ENCODE results near the gene FSTL4. TPM values are rescaled to one million over a fixed set of nuclear protein-coding genes. Genes with fewer than 3 reads are reported as not detected.

FSTL4 gene
- total RNA-seq, 1 donor from 2014 or later, result 59.8 TPM

DNA sequence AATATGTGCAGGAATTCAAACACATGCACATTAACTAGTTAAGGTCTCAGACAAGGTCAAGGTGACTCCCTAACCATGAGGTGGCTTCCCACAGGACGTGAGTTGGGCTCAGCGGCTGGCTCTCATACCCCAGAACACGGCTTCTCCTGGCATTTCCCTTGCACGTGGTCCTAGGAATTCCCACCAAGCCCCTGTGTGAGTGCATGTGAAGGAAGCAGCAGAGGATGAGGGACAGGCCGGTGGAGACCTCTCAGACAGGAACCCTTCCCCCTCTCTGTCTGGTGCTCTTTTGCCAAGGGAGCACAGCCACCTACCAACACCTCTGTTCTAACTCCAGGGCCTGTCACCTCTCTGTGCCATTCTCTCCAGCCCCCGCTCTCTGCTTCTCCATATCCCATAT lies 271.0 kb downstream of the FSTL4 start:
- DNase-seq (ENCODE audit: low spot score), result no peak

DNA sequence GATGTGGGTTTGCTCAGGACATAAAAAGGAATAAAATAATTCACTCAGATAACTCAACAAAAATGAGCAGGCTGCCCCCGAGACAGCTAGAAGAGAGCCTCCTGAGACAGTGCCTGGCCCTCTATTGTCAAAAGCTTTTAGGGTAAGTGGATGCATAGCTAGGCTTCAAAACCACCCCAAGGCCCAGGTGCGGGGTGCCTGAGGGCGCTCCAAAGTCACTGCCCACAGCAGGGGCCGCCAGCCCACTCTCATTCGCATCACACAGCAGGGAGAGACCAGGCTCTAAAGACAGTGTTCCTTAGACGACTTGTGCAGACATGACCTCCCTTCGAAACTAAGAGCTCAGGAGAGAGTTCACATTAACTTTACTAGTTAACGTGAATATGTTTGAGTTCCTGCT lies 271.5 kb downstream of the FSTL4 start:
- no peak for DNase-seq (ENCODE audit: low spot score)

DNA sequence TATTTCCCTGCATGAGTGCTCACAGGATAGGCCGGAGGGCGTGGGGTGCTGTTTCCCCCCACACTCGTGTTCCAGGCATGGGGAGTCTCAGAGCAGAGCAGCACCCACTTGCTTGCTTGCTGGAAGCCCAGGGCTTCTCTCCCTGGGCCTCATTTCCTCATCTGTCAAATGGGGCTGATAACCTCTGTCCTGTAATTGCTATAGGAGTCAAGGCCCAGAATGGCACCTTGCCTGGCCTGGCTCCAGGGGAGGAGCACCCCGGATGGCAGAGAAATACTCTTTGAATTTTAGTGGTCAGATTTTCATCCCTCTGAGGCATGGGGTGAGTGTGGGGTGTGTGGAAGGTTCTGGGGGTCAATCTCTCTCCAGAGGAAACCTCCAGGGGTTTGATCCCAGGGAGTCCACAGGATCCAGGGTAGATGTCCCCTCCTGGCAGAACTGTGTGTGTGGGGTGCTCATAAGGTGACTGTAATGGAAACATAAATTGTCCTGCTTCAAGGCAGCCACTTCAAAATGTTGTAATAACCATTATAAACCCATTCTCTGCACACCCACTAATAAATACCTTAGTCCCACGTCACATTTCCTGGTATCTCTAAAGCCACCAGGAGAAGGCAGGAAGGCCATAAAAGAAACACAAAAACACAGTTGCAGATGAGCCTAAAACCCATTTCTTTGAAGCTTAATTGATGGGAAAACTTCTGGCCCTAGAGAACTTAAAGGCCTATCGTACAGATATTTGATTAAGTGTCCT lies 272.2 kb downstream of the FSTL4 start:
- no peak for DNase-seq (ENCODE audit: low spot score)

DNA sequence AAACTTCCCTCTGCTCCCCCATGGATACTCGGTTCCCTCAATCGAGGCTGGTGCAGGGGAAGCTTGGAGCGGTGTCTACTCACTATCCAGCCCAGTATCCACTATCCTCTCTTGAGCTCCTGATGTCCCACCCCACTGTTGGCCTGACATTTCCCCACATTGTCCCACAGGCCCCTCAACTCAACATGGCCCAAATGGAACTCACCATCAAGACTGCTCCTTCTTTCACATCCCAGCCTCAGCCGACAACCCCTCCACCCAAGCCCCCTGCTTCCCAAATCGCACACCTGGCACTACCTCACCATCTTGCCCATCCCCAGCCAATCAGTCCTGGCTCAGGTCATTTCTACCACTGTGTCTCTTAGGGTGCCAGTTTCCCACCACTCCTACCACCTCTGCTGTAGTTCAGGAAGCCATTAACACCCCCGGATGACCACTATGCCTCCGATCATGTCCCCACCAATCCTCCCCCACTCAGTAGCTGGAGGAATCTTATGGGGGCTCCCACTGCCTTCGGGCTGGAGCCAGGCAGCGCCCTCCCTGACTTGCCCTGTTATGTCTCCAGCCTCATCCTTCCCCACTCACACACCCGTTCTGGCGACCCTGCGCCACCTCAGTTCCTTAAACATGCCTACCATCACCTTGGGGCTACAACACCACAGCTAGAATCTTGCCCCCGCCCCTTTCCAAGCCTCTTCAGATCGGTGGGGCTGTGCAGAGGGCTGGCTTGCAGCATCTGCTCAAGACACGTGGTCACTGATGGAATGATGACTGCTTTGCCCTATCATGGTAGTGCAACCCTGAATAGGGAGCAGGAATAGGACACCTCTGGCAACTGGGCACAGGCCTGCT lies 273.6 kb downstream of the FSTL4 start:
- no peak for DNase-seq (ENCODE audit: low spot score)

DNA sequence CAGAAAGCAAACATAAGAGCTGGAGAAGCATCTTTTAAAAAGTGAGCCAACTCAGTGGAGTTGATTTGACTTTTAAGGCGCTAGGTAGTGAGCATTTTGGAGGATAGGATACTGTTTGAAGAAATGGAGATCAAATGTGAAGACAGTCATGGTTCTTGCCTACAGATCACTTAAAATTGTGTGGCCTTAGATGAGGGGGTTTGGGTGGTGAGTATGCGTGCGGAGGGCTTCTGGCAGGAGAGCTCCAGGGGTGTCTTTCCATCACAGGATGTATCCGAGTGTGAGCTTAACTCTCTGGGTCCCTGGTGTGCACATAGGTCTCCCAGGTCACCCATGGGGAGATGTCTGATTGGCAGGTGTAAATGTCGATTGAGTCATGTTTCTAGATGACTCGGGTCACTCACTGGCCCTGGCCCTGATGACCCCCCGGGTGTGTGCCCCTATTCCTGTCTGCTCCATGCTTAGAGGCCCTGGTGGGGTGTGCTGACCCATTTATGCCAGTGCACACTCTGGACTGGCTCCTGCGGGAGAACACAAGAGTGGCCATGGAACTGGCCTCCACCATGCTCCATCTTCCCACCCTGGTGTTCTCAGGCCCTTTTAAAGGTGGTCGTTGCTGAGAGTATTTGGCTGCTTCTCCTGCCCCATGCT lies 274.4 kb downstream of the FSTL4 start:
- no peak for DNase-seq (ENCODE audit: low spot score)

DNA sequence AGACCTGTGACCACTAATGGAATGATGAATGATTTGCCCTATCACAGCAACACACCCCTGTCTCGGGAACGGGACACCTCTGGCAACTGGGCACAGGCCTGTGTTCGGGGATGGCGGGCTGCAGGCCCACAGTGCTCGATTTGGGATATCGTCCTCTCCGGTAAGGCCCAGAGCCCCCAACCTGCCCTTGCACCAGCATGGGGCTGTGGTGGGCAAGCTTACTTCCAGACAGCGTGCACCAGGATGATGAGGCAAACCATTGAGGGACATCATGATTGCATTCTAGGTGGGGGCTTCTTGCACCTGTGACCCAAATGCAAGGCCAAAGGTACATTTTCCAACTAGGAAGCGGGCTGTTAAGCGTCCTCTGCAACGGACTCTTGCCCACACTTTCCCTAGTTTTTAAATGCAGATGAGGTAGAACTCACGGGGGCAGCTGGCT lies 275.4 kb downstream of the FSTL4 start:
- no peak for DNase-seq (ENCODE audit: low spot score)

DNA sequence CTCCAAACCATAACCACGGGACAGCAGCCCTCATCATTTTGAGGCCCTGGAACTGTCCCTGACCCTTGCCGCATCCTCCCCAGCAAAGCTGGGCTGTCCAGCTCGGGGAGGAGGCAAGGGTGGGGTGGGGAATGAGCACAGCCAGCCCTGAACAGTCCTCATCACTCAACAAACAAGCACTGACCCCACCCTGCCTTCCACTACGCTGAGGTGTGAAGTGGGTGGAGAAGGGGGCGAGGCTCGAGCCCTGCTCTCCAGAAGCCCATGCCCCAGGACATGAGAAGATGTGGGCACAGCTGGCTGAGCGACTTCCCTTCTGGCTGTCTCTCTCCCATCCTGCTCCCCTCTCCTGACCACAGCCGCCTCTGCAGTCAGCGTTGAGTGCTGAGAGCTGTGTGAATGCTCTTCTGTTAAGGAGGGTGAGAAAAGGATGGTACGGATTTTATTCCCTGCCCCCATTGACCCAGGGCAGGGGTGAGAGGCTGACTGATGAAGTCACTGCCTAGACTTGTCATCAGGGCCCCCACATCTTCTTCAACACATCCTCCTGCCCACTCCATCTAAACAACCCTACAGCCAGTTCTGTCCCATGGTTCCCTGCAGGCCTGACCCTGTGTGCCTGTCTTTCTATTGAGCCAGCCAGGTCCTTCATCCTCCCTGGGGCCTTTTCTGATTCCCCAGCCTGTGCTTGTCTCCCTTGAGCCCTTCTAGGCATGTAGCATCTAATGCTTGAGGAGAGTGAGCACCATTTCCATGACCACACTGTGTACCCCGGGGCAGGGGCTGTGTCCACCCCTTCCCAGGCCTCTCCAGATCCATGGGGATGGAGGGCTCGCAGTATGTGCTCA lies 276.0 kb downstream of the FSTL4 start:
- no peak for DNase-seq (ENCODE audit: low spot score)

DNA sequence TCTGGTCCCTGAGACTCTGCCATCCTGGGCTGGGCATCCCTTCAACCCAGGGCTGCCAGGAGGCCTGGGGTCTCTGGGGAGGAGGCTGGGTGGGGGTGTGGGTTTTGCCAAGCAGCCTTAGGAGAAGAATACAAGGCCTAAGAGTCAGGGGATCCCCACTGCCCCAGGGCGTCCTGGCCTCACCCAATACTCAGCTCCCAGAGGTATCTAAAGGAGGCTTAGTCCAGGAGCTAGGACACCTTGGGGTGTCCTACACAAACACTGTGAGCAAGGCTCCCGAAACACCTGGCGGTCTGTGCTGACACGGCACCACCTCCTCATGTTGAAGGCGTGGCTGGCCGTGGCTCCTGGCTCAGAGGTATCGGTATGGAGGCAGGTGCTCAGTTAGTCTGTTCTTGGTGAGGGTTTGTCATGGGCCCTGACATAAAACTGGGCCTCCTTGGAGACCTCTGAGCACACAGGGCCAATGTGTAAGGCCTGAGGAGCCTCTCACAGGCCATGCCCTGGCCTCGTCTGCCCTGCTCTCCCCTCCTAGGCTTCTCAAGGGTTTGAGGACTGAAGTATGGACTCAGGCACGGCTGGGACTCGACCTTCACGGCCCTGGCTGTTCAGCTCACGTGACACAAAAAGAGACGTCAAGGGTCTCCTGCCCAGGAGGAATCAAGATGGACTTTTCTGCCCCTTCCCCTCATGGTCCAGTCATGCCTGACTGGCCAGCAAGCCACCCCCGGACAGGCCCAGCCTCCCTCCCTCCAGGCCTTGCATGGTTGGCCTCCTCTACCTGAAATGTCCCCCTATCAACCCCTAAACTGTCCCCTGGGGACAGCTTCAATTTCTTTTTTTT lies 277.3 kb downstream of the FSTL4 start:
- DNase-seq (ENCODE audit: low spot score), result no peak

DNA sequence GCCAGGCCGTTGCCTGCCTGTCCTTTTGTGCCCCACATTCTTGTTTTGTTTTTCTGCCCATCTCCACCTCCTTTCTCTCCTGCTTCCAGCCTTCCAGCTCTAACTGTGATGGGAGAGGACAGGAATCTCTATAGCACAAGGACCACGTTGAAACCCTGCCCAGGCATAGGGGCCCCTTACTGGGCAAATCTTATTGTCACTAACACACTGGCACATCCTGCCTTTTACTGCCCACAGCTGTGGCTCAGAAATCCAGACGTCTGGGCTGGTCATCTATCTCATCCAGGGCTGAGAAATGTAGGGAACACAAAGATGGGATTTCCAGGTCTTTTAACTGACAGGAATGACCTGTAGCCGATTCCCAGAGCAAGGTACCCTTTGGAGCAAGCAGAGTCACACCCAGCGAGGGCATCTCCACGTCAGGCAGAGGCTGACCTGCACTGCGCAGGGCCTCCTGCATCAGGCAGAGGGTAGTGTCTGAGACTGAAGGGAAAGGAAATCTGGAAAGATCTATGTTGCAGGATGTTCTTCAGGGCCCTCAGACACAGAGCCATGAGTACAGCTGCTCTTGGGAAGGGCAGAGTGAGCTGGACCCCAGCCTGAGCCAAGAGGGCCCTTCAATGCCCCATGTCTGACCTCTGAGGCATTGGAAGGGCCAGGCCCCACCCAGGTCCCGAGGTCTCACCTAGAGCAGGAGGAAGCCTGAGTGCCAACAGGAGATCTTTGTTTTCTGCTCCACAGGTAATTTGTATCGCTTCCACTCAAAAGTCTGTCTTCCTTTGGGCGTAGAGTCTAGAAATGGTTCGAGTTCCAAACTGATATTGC lies 278.8 kb downstream of the FSTL4 start:
- no peak for DNase-seq (ENCODE audit: low spot score)

DNA sequence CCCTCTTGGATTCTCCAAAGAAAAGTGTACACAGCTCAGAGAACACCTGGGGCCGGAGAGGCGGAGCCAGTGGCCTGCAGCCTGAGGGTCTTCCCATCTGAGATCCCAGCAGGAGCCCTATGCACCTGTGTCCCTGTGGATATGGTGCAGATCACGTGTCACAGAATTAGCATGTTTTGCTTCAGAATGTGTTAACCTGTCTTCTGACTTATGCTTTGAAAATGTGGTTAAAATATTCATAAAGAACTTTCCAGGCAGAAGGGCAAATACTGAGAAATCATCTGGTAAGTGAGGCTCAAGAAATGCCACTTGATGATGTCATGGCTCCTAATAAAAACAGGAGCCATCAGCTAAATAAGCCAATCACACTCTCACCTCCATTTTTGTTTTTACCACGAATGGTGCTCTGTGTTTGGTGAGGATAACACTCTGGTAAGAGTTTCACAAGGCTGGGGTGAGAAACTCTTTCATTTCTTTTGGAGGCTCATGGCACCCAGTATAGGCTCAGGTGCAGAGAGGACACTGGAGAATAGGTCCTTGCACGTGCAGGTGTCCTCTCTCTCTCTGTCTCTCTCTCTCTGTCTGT lies 279.8 kb downstream of the FSTL4 start:
- DNase-seq (ENCODE audit: low spot score), result no peak

DNA sequence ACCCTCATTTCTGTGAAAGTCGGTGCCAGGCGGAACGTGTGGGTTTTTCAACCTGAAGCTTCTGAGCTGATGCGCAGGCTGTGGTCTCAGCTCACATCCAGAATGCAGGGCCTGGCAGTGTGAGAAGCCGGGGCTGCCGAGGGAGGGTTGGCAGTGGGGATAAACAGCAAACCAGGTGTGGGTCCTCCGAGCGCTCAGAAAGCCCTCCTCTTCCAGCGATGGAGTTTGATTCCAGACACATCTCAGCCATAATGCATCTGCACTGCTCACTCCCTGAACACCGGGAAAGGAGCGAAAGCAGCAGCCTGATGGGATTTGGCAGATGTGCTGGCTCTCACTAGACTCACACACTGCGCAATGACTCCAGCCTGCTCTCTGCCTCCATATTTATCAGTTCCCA lies 280.4 kb downstream of the FSTL4 start:
- DNase-seq (ENCODE audit: low spot score), result no peak

DNA sequence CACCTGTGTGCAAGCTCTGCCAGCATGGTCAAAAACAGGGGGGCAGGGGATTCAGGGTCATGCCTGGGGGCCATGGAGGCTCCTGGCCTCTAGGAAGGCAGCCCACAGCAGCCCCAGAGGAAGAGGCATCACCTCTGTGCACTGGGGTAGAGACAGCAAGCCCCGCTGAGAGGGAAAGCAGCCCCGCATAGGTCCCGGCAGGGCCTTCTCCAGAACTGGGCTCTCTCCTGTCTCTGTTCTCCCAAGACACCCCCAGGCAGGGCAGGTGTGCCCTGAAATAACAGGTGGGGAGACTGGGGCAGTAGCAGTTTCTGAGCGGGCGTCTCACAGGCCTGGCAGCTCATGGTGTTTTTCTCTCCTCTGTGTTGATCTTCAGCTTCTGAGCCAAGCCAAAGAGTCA lies 281.4 kb downstream of the FSTL4 start:
- DNase-seq (ENCODE audit: low spot score), result no peak

DNA sequence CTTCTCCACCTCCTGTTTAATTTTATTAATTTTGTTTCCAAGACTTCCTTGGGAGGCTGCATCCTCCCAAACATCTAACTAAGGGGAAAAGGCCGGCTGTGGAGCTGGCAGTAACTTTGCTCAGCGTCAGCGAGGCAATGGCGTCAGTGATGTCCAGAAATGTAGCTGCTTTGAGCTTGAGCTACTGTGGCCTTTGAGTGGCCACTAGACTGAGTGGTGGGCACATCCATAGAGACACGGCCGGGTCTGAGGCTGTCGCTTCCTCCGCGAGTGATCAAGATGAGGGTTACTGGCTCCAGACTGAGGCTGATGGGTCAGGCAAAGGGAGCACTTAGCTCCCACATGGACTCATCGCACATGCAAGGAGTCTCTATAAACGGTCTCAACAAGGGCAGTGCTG lies 283.5 kb downstream of the FSTL4 start:
- no peak for DNase-seq (ENCODE audit: low spot score)

DNA sequence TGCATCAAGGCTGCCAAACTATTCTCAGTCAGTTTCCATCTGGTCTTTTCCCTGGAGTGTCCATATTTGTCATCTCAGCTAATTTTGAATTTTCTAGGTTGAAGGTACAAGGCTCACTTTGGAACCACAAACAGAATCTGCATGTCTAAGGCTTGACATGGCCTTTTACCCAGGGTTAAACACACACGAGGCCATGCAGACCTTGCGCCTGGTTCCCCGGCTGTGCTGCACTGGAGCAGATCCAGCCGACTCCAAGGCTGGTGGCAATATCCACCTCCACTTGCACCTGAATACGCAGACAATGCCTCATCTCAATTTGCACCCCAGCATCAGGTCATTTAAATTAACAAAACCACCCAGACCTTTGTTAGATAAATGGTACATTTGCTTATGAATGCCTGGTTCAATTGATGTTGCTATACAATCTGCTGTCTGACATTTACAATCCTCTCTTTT lies 284.4 kb downstream of the FSTL4 start:
- no peak for DNase-seq (ENCODE audit: low spot score)

DNA sequence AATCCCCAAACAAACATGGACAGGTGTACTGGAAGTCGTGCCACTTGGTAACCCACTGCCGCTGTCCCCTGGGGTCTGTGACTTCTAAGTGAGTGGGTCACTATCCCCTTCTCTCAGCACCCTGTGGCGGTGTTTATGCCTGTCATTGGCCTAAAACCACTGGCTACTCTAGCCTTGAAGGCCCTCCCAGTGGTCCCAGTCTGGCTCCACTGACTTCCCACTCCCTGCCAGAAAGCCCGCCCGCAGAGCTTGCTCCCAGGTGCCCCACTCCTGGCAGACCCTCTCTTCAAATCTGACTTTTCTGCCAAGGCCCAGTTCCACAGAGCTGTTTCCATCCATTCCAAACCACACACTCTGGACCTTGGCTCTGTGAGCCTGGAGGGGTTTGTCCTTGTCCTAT lies 286.0 kb downstream of the FSTL4 start:
- DNase-seq (ENCODE audit: low spot score), result no peak

DNA sequence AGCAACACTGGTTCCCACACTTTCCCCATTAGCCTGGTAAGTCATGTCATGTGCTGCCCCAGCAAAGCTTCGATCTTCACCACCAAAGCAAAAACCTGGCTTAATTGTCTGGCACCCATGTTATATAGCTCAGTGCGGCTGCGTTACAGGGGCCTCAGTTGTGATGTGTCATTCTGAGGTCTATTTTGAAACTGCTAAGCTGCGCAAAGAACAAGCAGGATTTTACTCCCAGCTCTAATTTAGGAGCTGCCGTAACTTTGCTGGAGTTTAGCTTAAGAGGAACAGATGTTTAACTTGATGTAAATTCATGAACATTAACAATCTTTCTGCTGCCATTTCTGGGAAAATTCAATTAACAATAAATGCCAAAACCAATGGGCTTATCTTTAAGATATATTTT lies 286.5 kb downstream of the FSTL4 start:
- no peak for DNase-seq (ENCODE audit: low spot score)

DNA sequence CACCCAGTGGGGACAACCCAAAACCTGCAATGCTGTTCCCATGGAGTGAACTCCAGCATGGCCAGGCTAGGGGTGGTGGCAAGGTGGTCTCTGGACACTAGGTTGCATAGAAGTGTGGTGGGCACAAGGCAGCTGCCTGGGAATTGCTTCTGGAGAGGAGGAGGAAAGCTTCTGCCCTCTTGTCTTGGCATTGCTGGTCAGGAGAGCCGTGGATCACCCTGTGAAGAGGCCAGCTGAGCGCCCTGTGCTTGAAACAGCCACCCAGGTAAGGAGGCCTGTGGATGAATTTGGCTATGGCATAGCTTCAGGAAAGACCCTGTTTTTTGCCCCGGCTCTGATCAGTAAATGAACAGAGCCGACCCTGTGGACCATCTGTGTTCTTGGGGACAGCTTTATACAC lies 287.4 kb downstream of the FSTL4 start:
- no peak for DNase-seq (ENCODE audit: low spot score)

DNA sequence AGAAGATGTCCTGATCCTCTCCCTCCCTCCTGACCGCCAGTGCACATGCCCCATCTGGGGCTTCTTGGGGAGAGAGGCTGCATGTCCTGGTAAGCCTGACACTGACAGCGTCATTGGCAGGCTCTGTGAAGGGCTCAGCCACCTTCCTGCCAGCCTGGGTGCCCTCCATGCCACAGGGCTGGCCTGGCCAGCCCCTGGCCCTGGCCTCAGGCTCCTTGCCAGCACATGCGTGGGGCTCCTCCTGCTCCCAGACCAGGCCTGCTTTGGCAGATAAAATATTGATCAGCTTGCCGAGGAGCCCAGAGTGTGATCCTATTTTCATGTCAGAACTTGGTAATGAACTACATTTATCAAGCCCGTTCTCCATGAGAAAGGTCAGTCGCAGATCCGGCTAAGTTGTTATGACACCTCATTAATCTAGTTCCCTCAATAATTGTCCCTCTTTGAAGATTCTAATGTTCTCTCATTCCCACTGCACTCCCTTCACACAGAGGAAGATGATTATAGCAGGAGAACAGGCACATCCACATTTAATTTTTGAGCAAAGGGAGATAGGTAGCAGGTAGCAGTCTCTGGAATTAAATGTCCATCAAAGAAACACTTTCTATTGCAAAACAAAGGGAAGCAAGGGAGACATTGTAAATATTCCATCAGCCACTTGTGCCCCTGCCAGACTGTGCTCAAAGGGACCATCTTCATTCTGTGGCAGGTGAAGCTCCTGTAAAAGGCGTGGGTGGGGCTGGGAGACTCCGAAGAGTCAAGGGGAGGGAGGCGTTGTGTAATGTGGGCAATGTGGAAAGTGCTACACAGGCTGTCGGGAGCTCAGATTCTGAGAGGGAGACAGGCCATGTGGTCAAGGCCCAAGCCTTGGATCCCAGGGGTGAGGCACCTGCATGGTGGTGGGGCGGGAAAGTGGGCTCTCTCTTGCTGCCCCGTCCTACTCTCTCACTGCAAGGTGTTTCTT lies 288.6 kb downstream of the FSTL4 start:
- DNase-seq (ENCODE audit: low spot score), result no peak

Data from ureter (tissue), 1 donor.